GM19240 (cell line): Measurements from ENCODE around the gene OTOA.
"Not testable (repeated sequence)": the region's sequence is repeated elsewhere in the genome, so short reads cannot be mapped to it uniquely, and the experiment has no call there.

ENCODE experiments used
- DNase-seq: peaks from one replicate; pipeline ENCODE4 v3.0.0; 2011; ENCODE audit warnings: low spot score; ENCODE audit not compliant: insufficient read length

The OTOA gene

DNA sequence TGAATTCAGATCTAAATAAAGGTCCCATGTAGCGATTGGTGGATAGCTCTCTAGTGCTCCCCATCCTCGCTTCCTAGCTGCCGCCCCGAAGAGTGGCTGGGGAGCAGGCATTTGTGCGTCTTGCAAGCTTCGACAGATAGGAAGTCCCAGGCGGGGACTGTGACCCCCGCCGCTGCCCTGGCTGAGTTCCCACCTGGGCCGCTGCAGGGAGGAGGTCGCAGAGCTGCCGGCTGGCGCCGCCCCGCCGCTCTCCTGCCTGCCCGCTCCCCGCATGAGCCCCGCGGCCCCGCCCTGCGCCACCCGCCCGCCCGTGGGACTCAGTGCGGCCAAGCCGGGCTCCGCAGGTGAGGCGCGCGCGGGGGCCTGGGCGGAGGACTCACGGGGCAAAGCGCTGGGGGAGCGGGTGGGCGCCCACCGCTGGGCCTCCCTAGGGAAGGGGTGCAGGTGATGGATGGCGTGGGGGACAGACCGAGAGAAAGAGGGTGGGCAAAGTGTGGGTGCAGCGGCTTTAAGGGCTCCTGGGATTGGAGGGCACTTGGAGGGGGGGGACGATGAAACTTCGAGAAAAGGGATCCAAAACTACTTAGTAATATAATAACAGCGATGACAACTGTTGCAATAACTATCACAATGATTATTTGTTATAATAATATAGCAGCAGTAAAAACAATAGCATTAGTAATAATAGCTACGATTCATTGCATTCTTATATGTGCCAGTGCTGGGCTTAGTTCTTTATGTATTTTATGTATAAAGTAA is at the start of gene OTOA:
TSS of gene OTOA (plus strand) at position 80 of the 759 bp plus-strand sequence. CDS start 14,547 bp downstream, outside the sequence.
- no peak for DNase-seq

DNA sequence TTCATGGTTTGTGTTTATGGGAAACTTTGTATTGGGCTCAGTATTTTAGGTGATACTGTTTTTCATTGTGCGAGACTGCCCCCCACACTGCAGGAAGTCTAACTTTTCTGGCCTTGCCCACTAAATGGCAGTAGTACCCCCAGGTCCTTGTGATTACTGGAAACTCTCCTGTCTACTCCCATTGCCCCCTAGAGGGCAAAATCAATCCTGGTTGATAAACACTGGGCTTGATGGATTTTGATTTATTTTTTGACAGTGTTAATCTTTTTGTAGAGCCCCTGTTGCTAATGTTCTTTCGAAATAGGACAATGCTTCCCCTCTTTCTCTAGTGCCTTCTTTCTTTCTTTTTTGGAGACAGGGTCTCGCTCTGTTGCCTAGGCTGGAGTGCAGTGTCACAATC is 48.9 kb upstream of the OTOA start:
- no peak for DNase-seq

DNA sequence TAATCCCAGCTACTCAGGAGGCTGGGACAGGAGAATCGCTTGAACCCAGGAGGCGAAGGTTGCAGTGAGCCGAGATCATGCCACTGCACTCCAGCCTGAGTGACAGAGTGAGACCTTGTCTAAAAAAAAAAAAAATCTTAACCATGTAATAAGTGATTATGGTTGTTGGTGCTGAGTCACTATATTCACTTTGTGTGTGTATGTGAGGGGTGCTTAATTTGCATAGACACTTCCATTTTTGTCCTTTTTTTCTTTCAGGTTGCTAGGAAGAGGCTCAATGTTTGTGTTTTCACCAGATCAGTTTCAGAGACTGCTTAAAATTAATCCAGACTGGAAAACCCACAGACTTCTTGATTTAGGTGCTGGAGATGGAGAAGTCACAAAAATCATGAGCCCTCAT is 46.2 kb upstream of the OTOA start:
- no peak for DNase-seq

DNA sequence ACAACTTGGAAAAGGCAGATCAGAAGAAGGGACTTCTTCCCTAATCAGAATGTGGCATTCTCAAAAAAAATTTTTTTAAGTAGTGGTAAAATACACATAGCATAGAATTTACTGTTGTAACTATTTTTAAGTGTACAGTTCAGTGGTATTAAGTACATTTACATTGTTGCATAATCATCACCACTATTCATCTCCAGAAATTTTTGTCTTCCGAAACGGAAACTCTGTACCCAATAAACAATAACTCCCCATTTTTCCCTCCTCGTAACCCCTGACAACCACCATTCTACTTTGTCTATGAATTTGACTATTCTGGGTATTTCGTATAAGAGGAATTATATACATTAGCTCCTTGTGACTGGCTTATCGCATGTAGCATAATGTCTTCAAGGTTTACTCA is 45.5 kb upstream of the OTOA start:
- no peak for DNase-seq

DNA sequence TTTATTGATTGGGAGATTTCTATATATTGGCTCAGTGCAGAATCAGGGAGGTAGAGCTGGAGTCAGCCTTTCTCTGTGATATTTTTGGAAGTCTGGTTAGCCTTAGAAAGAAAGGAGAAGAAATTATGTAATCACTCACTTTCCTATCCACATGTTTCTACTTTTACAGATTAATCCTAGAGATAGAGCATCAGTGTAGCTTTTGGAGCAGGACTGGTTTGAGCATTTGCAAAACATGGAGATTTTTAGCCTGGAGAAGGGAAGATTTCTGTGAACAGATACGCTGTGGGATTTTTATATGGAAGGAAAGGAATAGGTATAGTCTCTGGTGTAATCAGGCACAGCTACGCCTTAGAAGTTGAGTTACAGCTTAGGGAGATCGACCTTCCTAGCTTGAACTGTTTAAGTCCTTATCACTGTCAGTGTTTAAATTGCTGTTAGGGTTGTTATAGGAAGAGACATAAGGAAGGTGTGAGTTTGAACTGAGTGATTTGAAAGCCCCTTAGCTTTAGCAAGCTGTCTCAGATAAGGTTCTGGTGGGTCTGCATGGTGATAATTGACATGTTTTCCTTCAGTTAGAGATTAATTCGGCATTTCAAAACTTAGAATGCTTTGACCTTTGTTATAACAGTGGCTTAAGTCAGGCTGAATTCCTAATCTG is 43.9 kb upstream of the OTOA start:
- DNase-seq, result no peak

DNA sequence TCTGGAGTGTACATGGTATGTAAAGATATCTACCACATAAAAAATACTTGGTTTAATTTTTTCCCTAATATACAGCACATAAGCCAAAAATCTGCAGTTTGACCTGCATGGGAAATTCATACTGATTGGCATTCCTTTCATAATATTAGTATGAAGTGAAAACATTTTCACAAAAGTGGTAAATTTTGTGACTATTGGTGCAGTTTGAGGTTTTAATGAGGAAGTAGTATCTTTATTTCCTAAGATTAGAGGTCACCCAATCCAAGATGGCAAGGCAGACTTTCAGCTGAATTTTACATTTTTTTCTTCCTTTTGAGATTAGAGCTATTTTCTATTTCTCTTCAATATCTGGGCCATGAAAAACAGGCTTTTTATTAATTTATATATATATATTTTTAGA is 43.2 kb upstream of the OTOA start:
- no peak for DNase-seq

DNA sequence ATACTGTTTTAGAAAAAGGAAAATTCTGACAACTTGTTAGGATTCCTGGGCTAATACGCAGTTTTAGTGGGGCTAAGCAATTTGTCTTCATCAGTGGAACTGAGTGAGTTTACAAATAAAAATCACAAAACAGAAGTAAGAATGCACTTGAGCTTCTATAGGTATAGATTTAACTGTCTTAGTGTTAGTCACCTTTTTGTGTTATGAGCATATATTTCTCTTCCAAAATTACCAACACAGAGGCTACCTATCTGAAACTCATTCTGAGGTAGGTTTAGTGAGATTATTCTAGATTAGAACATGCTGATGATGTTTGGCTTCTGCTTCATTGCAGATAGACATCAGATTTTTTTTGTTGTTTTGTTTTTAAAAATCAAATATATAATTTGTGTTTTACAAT is 41.2 kb upstream of the OTOA start:
- DNase-seq, result no peak

DNA sequence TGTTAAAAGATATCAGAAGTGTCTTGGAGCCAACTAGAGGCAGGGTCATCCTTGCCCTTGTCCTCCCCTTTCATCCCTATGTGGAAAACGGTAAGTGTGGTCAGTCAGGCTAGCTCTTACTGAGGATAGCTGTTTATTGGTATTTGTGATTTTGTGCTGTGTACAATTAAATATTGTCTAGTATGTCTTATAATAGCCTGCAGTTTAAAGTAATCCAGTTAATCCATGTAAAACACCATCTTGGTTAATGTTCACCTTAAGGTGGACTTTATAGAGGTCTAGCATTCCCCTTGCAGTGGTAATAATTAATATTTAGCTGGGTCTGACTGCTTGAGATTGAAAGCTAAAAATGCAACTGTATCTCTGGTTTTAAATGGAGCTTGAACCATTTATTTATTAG is 38.7 kb upstream of the OTOA start:
- no peak for DNase-seq

DNA sequence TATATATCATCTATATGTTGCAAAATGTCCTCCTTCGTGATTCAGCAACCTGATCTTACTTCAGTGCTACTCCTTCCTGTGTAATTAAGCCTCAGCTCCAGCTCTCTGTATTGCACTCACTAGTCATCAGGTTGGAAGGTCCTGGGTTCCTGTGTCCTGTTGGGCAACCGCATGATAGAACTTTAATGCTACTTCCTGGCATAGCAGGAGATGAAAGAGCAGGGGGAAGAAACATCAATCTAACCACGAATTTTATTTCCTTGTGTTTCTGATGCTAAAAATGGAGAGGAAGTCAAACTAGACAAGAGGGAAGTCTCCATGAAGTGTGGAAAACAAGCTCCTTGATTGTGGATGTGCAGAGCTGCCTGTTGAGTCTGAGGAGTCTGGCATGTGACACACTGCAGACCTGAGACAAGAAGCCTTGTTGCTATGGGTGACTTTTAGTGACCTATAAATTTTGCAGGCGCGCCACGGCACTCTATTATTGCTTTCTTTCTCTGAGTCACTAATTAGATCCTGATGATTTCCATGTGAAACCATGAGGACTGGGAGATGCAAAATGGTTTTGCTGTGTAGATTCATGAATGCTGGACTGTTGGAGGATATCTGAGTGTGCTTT is 37.0 kb upstream of the OTOA start:
- DNase-seq, result no peak

DNA sequence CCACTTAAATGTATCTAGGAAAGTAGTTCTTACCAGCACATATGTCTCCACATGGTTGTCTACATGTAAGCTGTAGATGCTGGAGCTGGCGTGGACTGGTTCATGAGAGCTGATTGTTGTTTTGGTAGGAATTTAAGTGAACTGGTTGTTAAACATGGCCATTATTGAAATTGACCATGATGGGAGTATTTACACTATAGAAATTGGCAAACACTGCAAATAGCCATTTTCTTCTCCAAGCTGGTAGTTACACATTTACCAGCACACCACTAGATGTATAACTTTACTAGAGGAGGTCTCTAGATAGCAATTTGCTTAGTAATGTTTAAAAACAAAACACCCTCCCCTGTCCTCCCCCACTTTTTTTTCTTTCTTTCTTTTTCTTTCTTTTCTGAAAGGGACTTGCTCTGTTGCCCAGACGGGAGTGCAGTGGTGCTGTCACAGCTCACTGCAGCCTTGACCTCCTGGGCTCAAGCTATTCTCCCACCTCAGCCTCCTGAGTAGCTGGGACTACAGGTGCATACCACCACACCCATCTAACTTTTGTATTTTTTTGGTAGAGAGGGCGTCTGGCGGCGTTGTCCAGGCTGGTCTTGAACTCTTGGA is 35.5 kb upstream of the OTOA start:
- no peak for DNase-seq

DNA sequence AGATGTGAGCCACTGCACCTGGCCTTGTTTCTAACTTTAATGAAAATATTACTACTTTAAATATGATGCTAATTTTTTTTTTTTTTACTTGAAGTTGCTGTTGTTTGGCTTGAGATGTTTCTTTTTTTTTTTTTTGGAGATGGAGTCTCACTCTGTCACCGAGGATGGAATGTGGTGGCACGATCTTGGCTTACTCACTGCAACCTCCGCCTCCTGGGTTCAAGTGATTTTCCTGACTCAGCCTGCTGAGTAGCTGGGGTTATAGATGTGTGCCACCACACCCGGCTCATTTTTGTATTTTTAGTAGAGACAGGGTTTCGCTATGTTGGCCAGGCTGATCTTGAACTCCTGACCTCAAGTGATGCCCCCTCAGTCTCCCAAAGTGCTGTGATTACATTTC is 35.0 kb upstream of the OTOA start:
- no peak for DNase-seq

DNA sequence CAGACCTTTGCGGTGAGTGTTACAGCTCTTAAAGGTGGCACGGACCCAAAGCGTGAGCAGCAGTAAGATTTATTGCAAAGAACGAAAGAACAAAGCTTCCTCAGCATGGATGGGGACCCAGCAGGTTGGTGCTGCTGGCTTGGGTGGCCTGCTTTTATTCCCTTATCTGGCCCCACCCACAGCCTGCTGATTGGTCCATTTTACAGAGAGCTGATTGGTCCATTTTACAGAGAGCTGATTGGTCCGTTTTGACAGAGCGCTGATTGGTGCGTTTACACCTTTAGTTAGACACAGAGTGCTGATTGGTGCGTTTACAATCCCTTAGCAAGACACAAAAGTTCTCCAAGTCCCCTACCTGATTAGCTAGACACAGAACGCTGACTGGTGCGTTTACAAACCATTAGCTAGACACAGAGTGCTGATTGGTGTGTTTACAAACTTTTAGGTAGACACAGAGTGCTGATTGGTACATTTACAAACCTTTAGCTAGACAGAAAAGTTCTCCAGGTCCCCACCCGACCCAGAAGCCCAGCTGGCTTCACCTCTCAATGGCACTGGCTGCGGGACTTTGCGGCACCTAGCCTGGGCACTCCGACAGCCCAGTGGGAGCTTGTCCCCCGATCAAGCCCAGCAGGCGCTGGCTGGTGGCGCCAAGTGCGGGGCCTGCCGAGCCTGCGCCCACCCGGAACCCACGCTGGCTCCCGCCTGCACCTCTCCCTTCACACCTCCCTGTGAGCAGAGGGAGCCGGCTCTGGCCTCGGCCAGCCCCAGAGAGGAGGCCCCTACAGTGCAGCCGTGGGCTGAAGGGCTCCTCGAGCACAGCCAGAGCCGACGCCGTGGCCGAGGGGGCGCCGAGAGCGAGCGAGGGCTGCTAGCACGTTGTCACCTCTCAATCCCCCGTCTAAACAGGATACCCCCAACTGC is 33.9 kb upstream of the OTOA start:
- DNase-seq, result not testable (repeated sequence)

DNA sequence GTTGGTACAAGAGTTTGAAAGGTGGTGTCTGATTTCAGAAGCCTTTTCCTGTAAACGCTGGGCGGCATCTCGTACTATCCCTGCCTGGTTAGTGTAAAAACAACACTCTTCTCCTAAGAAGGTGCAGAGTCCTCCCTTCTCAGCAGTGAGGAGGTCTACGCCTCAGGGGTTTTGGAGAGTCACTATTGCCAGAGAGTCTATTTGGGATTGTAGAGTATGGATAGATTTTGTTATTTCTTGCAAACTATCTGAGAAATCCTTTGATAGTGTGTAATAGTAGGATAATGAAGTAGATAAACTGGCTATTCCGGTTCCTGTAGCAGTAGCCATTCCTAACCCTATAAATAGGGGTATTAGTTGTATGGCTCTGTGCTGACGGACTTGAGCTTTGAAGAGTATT is 32.9 kb upstream of the OTOA start:
- DNase-seq, result not testable (repeated sequence)

DNA sequence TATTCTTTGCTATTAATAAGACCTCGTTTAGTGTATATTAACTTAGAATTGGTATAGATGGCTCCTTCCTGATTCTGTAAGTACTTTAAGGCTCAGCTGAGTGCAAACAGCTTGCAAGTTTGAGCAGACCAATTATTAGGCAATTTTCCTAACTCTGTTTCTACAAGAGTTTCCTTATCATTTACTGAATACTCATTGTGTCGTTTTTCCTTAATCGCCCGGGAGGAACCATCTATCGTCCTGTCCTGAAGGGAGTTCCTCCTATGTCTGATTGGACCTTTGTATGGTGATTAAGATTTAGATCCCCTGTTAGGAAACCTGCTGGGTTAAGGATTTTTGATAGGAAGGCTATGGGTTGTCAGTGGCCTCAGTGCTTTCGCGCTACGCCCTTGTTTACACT is 32.4 kb upstream of the OTOA start:
- DNase-seq, result not testable (repeated sequence)

DNA sequence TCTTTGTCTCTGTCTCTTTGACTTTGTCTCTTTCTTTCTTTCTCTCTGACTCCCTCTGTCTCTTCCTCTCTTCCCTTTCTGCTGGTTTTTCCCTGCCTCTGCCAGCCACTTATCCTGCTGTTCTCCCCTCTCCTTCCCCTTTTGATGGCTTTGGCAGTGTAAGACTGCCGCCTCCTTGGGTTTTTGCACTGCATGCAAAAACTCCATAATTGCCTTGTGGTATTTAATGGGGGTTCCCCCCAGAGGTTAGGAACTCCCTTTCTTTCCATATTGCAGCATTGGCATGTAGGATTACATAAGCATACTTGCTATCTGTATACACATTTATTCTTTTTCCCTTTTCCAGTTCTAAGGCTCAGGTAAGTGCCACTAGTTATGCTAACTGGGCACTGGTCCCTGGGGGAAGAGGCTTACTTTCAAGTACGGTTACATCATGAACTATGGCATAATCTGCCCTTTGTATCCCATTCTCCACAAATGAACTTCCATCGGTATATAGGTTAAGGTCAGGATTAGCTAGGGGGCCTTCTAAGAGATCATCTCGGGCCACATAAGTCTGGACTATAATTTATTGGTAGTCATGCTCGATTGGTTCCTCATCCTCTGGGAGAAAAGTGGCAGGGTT is 31.7 kb upstream of the OTOA start:
- not testable (repeated sequence) for DNase-seq

DNA sequence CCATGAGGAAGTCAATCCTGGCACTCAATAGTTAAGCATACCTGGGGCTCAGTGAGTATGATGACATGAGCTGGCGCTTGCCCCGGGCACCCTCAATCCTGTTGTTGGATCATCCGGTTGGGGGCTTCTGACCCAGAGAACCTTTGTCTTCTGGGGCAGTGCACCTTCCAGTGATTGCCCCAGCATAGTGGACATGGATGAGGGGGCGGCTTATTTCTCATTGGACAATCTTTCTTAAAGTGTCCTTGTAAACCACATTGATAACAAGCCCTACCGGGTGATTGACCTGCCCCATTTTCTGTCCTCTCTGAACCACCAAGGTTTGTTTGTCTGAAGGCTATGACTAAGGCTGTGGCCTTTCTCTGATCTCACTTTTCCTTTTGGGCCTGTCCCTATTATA is 29.6 kb upstream of the OTOA start:
- no peak for DNase-seq

DNA sequence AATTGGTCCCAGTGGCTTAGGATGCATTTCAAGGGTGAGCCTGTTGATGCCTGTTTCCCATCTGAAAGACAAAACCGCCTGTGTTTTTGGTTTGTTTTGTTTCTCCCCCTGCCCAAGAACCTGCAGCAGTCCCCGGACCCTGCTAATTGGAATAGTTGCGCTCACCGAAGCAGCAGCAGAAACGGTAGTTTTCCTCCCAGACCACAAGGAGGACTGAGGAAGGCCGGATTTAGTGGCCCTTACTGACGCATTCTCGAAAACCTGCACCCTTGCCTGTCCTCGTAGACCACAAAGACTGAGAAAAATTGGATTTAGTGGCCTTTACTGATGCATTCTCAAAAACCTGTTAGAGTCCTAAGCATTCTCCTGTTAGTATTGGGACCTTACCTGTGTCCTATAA is 28.1 kb upstream of the OTOA start:
- not testable (repeated sequence) for DNase-seq

DNA sequence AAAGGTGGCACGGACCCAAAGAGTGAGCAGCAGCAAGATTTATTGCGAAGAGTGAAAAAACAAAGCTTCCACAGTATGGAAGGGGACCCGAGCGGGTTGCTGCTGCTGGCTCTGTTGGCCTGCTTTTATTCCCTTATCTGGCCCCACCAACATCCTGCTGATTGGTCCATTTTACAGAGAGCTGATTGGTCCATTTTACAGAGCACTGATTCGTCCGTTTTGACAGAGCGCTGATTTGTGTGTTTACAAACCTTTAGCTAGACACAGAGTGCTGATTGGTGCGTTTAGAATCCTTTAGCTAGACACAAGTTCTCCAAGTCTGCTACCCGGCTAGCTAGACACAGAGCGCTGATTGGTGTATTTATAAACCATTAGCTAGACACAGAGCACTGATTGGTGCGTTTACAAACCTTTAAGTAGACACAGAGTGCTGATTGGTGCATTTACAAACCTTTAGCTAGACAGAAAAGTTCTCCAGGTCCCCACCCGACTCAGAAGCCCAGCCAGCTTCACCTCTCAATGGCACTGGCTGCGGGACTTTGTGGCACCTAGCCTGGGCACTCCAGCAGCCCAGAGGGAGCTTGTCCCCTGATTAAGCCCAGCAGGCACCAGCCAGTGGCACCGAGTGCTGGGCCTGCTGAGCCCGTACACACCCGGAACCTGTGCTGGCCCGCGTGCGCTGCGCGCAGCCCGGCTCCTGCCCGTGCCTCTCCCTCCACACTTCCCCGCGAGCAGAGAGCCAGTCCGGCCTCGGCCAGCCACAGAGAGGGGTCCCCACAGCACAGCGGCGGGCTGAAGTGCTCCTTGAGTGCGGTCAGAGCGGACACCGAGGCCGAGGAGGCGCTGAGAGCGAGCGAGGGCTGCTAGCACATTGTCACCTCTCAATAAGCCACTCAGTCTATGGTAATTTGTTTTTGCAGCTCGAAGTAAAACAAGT is 26.5 kb upstream of the OTOA start:
- DNase-seq, result no peak

DNA sequence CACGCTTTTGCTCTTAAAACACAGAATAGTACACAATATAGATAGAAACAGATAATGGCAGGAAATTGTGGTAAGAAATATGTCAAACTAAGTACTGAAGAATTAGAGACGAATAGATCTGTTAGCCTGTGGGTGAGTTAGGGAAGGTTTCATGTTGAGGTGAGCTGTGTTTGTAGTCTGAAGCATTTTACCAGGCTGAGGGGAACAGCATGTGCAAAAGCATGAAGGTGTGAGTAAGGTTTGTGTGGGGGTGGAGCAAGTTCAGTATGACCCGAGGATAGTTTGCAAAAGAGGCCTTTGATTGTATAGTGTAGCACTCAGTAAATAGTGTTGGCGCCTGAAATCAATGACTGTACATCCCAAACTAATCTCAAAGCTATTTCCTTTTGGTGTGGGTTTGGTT is 25.2 kb upstream of the OTOA start:
- no peak for DNase-seq

DNA sequence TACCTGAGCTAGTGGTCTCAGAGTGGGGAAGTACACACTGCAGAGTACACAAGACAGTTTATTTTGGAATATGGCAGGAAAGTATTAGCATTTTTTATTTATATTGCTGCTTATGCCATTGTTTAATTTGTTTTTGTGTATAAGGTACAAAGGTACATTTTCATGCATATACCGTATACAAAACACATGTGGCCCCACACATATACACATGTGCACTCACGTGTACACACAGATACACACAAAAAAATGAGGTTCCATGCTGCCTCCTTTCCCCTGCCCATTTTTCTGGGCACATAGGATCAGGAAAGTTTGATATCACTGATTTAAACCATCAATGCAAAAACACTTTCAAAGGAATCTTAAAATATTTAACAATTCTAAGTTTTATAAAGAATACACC is 24.3 kb upstream of the OTOA start:
- DNase-seq, result no peak
